Body of pancreas (tissue), 4 donors: ENCODE results near the gene RGS6. TPM values are rescaled to one million over a fixed set of nuclear protein-coding genes. Genes with fewer than 3 reads are reported as not detected.

Experiments used
- ATAC-seq: fragments of 150-250 bp; one replicate; pipeline ENCODE4 v1.9.1; 2016
- DNase-seq, 4 donors: peaks; one replicate each; pipeline ENCODE4 v3.0.0-alpha.2; 2019
- H3K27ac ChIP-seq, 4 donors: fragments of 200-600 bp; sonication (generic); 1 replicate in 3 of 4; 2 replicates in 1 of 4; pipeline versions ENCODE4 v1.5.1 to v1.6.1; 2016 to 2019; ENCODE audit warnings: mild to moderate bottlenecking in 1 of 4, mixed read lengths in 1 of 4, moderate library complexity in 1 of 4
- H3K27me3 ChIP-seq, 2 donors: fragments of 200-600 bp; sonication (generic); one replicate each; pipeline ENCODE4 v1.6.0; 2016; ENCODE audit warnings: mild to moderate bottlenecking in 1 of 2
- H3K36me3 ChIP-seq, 2 donors: fragments of 200-600 bp; sonication (generic); replicated peaks in 1 of 2; 2 replicates each; pipeline ENCODE4 v1.5.1; 2016; ENCODE audit warnings: low read depth in 2 of 2; ENCODE audit not compliant: insufficient read depth in 1 of 2
- H3K4me1 ChIP-seq: fragments of 200-600 bp; sonication (generic); one replicate; pipeline ENCODE4 v1.6.0; 2016
- H3K4me3 ChIP-seq, 2 donors: fragments of 200-600 bp; sonication (generic); 1 replicate in 1 of 2; 2 replicates in 1 of 2; pipeline ENCODE4 v1.5.1; 2016 to 2019
- H3K9me3 ChIP-seq, 3 donors: fragments of 200-600 bp; sonication (generic); 1 replicate in 2 of 3; 2 replicates in 1 of 3; pipeline ENCODE4 v1.5.1; 2016
- CTCF ChIP-seq, 7 experiments: fragments of 450-650 bp in 4 of 7; fragments of 200-600 bp in 3 of 7; sonication (generic) in 3 of 7; IDR thresholded peaks; one replicate each; pipeline ENCODE4 v1.5.1; 2016 to 2019; ENCODE audit warnings: antibody characterized with exemption in 7 of 7
- POLR2A ChIP-seq, 3 donors: fragments of 450-650 bp; IDR thresholded peaks; one replicate each; pipeline ENCODE4 v1.6.1; 2016; ENCODE audit warnings: antibody characterized with exemption in 3 of 3, mild to moderate bottlenecking in 2 of 3
- WGBS, 2 donors: methylation state at CpG; one replicate each; pipeline ENCODE4 v1.1.5; 2017; 5-methylcytosine and 5-hydroxymethylcytosine counted together
- intact Hi-C: fragments of 100-400 bp; cut with DNase I; formaldehyde crosslinking; loops from one replicate; pipeline ENCODE4 v1.15.1; 2023
- total RNA-seq, 2 donors: library from RNA; depleted of rRNA; stranded (reverse); fragments of >200 nt; gene quantifications; one replicate each; pipeline ENCODE4 v1.1.0, GENCODE V29; 2016

RGS6 gene
- total RNA-seq, 2 donors from 2014 or later: 0.26 to 1.3 TPM

- intact Hi-C loops: no loop called here
- H3K36me3 ChIP-seq: no peaks in the 10 kb centered on the region
- 13 to 33% methylated on average over 1 of the region's 1 CpG for WGBS, 2 donors
- no peaks in the 10 kb centered on the region for H3K27me3 ChIP-seq
- ATAC-seq (no peak), DNase-seq (no peak)
- H3K4me1 ChIP-seq: no peaks in the 10 kb centered on the region
- no peak overlapping the region for H3K4me3 ChIP-seq
- no peaks in the 10 kb centered on the region for H3K9me3 ChIP-seq
- no peak overlapping the region for H3K27ac ChIP-seq
- TF ChIP-seq CTCF (IDR thresholded peaks at IDR 0.05): no peak
- no peak for TF ChIP-seq POLR2A (IDR thresholded peaks at IDR 0.05)
These were observed 117.2 kb downstream of the RGS6 start for GRCh38 chr14:72049462-72049861.

- Histone ChIP-seq H3K27me3 (no peaks in the 10 kb centered on the region), H3K4me1 (no peaks in the 10 kb centered on the region), H3K9me3 (no peaks in the 10 kb centered on the region), H3K4me3 (no peak overlapping the region), H3K27ac (no peak overlapping the region), H3K36me3 (no peaks in the 10 kb centered on the region)
- intact Hi-C loops: no loop called here
- no peak for ATAC-seq
- no peak for DNase-seq
- TF ChIP-seq POLR2A (IDR thresholded peaks at IDR 0.05) (no peak), CTCF (IDR thresholded peaks at IDR 0.05) (no peak)
- WGBS, 2 donors: 30 to 44% methylated on average over 2 of the region's 2 CpGs
These were observed 120.1 kb downstream of the RGS6 start for GRCh38 chr14:72052356-72052755.

- Histone ChIP-seq H3K4me1 (no peaks in the 10 kb centered on the region), H3K27ac (no peak overlapping the region), H3K4me3 (no peak overlapping the region), H3K36me3 (no peaks in the 10 kb centered on the region), H3K27me3 (no peaks in the 10 kb centered on the region), H3K9me3 (no peaks in the 10 kb centered on the region)
- no peak for DNase-seq
- intact Hi-C loops: no loop called here
- TF ChIP-seq POLR2A (IDR thresholded peaks at IDR 0.05) (no peak), CTCF (IDR thresholded peaks at IDR 0.05) (no peak)
- no peak for ATAC-seq
- WGBS, 2 donors: 44 to 53% methylated on average over 3 of the region's 3 CpGs
These were observed 121.4 kb downstream of the RGS6 start for GRCh38 chr14:72053651-72054050.

GRCh38 chr14:72054911-72055310 is 122.7 kb downstream of the RGS6 start:
- no peaks in the 10 kb centered on the region for H3K36me3 ChIP-seq
- H3K27ac ChIP-seq: no peak overlapping the region
- intact Hi-C loops: no loop called here
- no peaks in the 10 kb centered on the region for H3K27me3 ChIP-seq
- TF ChIP-seq CTCF (IDR thresholded peaks at IDR 0.05) (no peak), POLR2A (IDR thresholded peaks at IDR 0.05) (no peak)
- ATAC-seq: no peak
- no peaks in the 10 kb centered on the region for H3K9me3 ChIP-seq
- H3K4me3 ChIP-seq: no peak overlapping the region
- DNase-seq: no peak
- no peaks in the 10 kb centered on the region for H3K4me1 ChIP-seq
- 64 to 76% methylated on average over 4 of the region's 4 CpGs for WGBS, 2 donors

- no peaks in the 10 kb centered on the region for H3K4me1 ChIP-seq
- DNase-seq: no peak
- no peaks in the 10 kb centered on the region for H3K36me3 ChIP-seq
- no peaks in the 10 kb centered on the region for H3K9me3 ChIP-seq
- WGBS, 2 donors: 76 to 83% methylated on average over 4 of the region's 4 CpGs
- no peak overlapping the region for H3K4me3 ChIP-seq
- no peaks in the 10 kb centered on the region for H3K27me3 ChIP-seq
- no peak overlapping the region for H3K27ac ChIP-seq
- TF ChIP-seq POLR2A (IDR thresholded peaks at IDR 0.05) (no peak), CTCF (IDR thresholded peaks at IDR 0.05) (no peak)
- intact Hi-C loops: no loop called here
- no peak for ATAC-seq
These were observed 125.6 kb downstream of the RGS6 start for GRCh38 chr14:72057701-72058285.
